ENCODE measurements around the gene RNF123.
"Not testable (repeated sequence)": the region's sequence is repeated elsewhere in the genome, so short reads cannot be mapped to it uniquely, and the experiment has no call there.

Gene RNF123

GRCh38 chr3:49721896-49722781 lies 32.8 kb downstream of the RNF123 start:
- DNase-seq = no peak

DNA sequence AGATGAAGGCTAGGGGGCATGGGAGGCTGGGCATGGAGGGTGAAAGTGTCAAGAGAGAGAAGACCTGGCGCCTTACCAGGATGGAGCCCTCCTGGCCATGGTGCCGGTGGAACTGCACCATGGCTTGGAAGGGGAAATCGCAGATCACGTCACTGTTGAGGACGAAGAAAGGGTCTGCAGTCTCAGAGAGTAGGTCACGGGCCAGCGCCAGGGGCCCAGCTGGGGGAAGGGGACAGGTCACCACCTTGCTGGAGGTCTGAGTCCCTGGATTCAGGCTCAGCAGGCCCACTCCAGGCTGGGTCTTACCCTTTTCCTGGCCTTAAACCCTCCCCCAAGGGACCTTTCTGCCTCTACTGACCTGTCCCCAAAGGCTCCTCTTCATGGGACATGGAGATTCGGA lies 33.5 kb downstream of the RNF123 start:
- DNase-seq = no peak

- DNase-seq = peak; percentile 32
Measured at GRCh38 chr3:49723296-49723627, 33.9 kb downstream of the RNF123 start.

DNA sequence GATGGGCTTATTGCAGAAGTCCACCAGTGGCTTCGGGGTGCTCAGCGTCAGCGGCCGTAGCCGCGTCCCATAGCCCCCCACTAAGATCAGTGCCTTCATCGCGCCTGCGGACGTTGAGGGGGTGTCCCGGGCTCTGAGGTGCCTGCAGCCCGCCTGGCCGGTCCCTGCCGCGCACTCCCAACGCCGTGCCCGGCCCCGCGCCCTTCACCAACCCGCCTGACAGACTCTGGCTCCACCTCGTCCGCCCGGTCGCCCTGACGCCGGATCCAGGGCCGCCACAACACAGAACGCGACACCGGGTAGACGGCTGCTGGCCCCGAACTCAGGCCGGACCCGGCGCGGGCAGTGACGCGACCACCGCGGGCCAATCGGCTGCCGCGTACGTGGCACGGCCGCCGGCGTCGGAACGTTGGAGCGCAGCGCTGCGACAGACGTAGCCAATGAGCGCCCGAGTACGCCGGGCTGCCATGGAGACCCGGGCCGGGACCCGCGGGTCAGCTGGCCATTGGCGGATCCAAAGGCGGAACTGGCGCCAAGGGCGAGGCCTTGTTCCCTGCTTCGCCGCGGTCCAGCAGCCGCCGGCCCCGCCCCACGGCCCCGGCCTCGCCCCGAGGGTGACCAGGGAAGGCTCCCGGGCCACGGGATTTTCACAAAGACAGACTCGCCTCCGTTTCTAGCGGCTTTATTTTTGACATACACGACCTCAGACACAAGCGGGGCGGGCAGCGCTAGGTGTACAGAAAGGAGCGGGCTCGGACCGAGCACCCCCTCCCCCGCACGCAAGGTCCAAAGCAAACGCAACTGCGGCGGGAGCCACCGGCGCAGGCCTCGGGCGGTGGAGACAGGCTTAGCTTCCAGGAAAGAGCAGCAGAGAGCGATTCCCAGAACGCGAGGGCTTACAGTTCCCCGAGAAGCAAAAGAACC lies 34.5 kb downstream of the RNF123 start, which contains the start of gene GMPPB:
TSS of gene GMPPB (minus strand) at position 324 of the 924 bp plus-strand sequence. CDS start at position 99, 225 bp downstream.
- peak; percentile 88 for DNase-seq

- no peak for DNase-seq
Measured at GRCh38 chr3:49724586-49724985, 35.2 kb downstream of the RNF123 start.

DNA sequence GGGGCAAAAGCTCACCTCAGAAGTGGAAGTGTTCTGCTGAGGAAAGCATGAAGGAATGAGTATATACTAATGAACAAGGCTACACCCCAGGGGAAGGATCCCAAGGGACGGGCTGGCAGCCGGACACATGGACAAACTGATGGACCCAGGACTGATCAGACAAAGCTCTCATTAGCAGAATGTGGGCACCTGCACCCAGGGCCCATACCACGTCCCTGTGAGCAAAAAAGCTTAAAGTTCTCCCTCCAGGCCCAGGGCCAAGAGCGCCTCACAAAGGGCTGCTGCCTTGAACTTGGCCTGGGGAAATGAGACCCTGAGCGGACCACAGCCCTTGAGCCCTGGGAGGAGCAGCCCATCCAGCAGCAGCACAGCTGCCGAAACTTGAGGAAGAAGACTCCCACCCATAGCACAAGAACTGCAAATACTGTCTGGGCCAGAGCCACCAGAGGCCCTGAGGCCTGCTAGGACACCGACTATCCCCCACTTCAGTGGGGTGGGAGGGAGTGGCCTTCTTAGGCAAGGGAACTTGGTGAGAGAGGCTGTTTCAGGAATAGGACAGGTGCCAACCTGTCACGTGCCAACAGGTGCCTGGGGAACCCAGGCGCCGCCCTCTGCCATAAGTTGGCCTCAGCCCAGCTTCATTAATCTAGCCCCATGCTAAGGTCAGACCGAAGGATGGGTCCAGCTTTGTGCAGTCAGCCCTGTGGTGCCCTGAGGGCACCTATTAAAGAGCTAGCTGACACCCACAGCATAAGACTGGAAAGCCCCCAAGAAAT lies 36.7 kb downstream of the RNF123 start:
- no peak for DNase-seq

DNA sequence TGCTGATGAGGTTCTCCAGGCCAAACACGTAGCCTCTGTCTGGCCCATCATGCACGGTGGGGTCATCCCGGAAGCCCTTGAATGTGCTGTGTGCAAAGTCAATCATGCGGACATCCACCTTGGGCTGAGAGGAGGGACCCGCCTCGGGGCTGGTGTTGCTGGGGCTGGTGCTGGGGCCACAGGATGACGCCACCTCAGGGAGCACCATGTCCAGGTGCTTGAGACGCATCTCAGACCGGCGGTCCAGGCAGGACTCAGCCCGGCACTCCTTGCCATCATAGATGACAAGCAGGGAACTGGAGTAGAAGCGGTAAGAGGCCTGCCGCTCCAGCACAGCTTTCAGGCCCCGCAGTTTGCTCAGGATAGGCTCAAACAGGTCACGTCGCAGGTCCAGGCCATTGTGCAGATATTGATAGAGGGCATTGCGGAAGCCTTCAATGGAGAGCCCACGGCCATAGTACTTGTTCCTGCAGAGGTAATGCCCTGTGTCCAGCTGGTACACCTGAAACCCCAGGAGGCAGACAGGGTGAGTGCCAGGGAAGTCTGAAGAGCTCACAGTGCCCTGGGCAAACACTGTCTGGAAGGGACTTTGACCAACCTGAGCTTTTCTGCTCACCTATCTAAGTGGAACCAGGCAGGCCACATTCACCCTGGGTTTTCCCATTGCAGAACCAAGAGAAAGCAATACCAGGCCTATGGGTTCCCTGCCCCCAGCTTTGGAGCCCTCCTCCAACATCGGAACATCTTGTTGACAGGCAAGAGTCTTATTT lies 38.0 kb downstream of the RNF123 start:
- no peak for DNase-seq

DNA sequence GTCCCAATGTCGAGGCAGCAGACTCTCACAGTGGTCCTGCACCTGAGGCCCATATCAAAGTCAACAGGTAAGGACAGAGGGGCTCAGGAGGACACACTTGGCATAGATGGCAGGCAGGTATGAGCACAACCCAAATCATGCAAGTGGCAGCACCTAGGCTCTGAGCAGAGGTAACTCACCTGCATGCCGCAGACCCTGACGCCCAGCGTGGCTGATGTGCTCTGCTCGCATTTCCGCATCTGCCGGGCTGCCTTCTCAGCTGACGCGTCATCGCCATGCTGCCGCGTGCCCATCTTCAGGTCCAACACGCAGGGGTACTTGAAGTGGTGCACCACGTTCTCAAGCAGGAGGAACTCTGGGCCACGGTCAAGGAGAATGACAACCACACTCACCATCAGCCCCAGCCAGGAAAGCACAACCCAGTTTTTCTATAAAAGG lies 38.6 kb downstream of the RNF123 start:
- DNase-seq = no peak

- no peak for DNase-seq
Measured at GRCh38 chr3:49729966-49730609, 40.7 kb downstream of the RNF123 start.

DNA sequence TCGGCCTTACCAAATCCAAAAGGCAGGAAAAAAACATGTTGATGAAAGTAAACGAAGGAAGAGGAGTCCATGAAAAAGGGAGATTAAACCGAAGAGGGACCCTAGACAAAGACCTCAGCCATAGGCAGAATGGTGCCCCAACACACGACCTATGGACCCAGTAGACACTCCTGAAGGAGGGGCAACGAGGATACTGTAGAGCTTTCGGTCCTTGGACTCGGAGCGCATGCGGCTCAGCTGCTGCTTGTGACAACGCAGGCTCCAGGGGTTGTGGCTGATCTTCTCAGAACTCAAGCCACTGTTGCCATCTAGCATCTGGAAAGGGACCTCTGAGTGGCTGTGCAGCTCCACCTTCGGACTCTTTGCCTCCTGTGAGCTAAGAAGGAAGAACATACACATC lies 43.2 kb downstream of the RNF123 start:
- no peak for DNase-seq

DNA sequence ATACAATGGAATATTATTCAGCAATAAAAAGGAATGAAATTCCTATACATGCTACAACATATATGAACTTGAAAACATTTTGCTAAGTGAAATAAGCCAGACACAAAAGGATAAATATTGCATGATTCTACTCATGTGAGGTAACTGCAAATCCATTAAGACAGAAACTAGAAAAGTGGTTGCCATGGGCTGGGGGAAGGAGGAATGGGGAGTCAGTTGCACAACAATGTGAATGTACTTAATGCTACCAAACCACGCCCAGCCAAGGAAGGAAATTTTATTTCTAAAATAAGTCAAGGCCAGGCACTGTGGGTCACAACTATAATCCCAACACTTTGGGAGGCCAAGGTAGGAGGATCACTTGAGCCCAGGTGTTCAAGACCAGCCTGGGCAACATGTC lies 44.2 kb downstream of the RNF123 start:
- no peak for DNase-seq

DNA sequence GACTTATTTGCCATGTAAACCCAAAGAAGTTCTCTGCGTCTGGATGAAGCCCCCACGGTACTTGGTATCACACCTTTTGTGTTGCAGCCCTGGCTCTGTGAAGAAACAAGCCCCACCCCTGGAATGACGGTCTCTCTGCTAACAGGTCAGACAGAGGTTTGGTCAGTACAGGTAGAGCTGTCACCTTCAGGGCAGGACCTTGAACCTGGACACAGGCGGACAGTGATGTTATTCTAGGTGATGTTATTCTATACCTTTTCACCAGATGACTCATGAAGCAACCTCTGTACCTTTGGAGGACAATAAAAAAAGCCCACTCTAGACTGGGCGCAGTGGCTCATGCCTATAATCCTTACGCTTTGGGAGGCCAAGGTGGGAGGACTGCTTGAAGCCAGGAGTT lies 45.4 kb downstream of the RNF123 start:
- no peak for DNase-seq

- DNase-seq = no peak
Measured at GRCh38 chr3:49738067-49738713, 48.8 kb downstream of the RNF123 start.

- DNase-seq = no peak
Measured at GRCh38 chr3:49740427-49740826, 51.1 kb downstream of the RNF123 start.

DNA sequence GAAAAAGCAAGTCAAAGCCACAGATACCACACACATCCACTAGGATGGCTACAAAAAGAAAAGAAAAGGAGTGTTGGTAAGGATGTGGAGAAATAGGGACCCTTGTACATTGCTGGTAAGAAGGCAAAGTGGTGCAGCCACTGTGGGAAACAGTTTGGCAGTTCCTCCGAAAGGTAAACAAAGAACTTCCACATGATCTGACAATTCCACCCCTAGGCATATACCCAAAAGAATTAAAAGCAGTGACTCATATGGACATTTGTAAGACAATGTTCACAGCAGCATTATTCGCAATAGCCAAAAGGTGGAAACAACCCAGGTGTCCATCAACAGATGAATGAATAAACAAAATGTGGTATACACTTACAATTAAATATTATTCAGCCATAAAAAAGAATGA lies 56.6 kb downstream of the RNF123 start:
- DNase-seq = no peak

GRCh38 chr3:49747792-49748480 lies 58.6 kb downstream of the RNF123 start:
- no peak for DNase-seq

GRCh38 chr3:49748874-49749273 lies 59.5 kb downstream of the RNF123 start:
- not testable (repeated sequence) for DNase-seq

GRCh38 chr3:49750056-49750455 lies 60.7 kb downstream of the RNF123 start:
- DNase-seq = no peak

DNA sequence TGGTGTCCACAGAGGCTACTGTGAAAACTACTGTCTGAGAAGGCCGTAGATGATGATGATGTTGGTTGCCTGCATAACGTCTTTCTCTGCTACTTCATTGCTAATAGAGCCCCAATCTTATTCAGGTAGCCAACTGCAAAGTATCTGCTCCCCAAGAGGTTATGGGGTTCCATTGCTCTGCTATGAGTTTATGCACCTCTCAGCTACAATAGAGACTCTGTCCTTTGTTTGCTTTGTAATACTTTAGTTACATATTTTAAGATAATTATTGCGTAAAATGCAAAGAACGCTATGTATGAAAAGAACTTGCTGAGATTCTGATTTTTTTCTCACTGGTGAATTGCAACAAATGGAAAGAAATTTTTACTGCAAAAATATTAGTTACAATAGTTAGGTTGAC lies 62.1 kb downstream of the RNF123 start:
- no peak for DNase-seq

GRCh38 chr3:49754536-49754935 lies 65.2 kb downstream of the RNF123 start:
- DNase-seq = no peak
